Fibroblast of lung (primary cell): ENCODE data around the gene THAP4. TPM values are rescaled to one million over a fixed set of nuclear protein-coding genes. Genes with fewer than 3 reads are reported as not detected.
"Not testable (repeated sequence)": the region's sequence is repeated elsewhere in the genome, so short reads cannot be mapped to it uniquely, and the experiment has no call there.

Experiments used
- DNase-seq, 2 donors: peaks; one replicate each; pipeline versions ENCODE4 v3.0.0 to v3.0.0-alpha.2; 2010; ENCODE audit warnings: low read depth in 2 of 2
- H2AFZ ChIP-seq: 2 replicates; pipeline ENCODE4 v1.5.1; 2012; ENCODE audit warnings: low read length, control low read depth, inconsistent platforms
- H3K27ac ChIP-seq: 2 replicates; pipeline ENCODE4 v1.5.1; 2011; ENCODE audit warnings: low read length, control low read depth; ENCODE audit not compliant: insufficient read depth
- H3K27me3 ChIP-seq: 2 replicates; pipeline ENCODE4 v1.5.1; 2011; ENCODE audit warnings: mild to moderate bottlenecking, low read length; ENCODE audit not compliant: control insufficient read depth, insufficient read depth
- H3K36me3 ChIP-seq: 2 replicates; pipeline ENCODE4 v1.5.1; 2011; ENCODE audit warnings: low read length; ENCODE audit not compliant: control insufficient read depth, insufficient read depth
- H3K4me1 ChIP-seq: 2 replicates; pipeline ENCODE4 v1.5.1; 2011; ENCODE audit warnings: low read length; ENCODE audit not compliant: control insufficient read depth, insufficient read depth; ENCODE audit errors: extremely low read depth
- H3K4me2 ChIP-seq: 2 replicates; pipeline ENCODE4 v1.5.1; 2011; ENCODE audit warnings: low read length, control low read depth; ENCODE audit not compliant: insufficient read depth; ENCODE audit errors: extremely low read depth
- H3K4me3 ChIP-seq, 4 experiments: fragments of 200-600 bp in 1 of 4; sonication (generic) in 1 of 4; replicated peaks in 1 of 4; 2 replicates each; pipeline ENCODE4 v1.5.1; 2011 to 2016; ENCODE audit warnings: low read length in 4 of 4, low read depth in 3 of 4, mild to moderate bottlenecking in 3 of 4, control low read depth in 2 of 4, inconsistent platforms in 1 of 4, mixed read lengths in 1 of 4; ENCODE audit not compliant: insufficient read depth in 1 of 4; ENCODE audit errors: control extremely low read depth in 1 of 4
- H3K79me2 ChIP-seq: 2 replicates; pipeline ENCODE4 v1.5.1; 2012; ENCODE audit warnings: mild to moderate bottlenecking, low read length, inconsistent platforms; ENCODE audit not compliant: control insufficient read depth, insufficient read depth
- H3K9ac ChIP-seq: 2 replicates; pipeline ENCODE4 v1.5.1; 2011; ENCODE audit warnings: mild to moderate bottlenecking, low read length, control low read depth; ENCODE audit not compliant: insufficient read depth
- H3K9me3 ChIP-seq: 2 replicates; pipeline ENCODE4 v1.5.1; 2012; ENCODE audit warnings: low read depth, low read length; ENCODE audit not compliant: control insufficient read depth, insufficient read depth
- H4K20me1 ChIP-seq: 2 replicates; pipeline ENCODE4 v1.5.1; 2011; ENCODE audit warnings: low read length; ENCODE audit not compliant: control insufficient read depth, insufficient read depth; ENCODE audit errors: extremely low read depth
- CTCF ChIP-seq, 2 donors: IDR thresholded peaks in 1 of 2; conservative IDR thresholded peaks in 1 of 2; 1 replicate in 1 of 2; 2 replicates in 1 of 2; pipeline ENCODE4 v1.5.1; 2011 to 2012; ENCODE audit warnings: low read length in 2 of 2, control low read depth in 1 of 2, inconsistent platforms in 1 of 2, low read depth in 1 of 2, mild to moderate bottlenecking in 1 of 2
- EZH2 ChIP-seq: IDR thresholded peaks from 2 replicates; pipeline ENCODE4 v1.5.1; 2012; ENCODE audit warnings: low read length, control low read depth, mild to moderate bottlenecking; ENCODE audit errors: missing control alignments
- polyA plus RNA-seq, 2 donors: library from polyadenylated mRNA; depleted of rRNA in 1 of 2; stranded (reverse) in 1 of 2; unstranded in 1 of 2; fragments of >200 nt; gene quantifications; 2 replicates each; pipeline ENCODE4 v1.2.1, GENCODE V29; 2011 to 2012; ENCODE audit warnings: missing spikeins in 1 of 2
- total RNA-seq: library from RNA; depleted of rRNA; stranded (reverse); fragments of >200 nt; gene quantifications from 2 replicates; pipeline ENCODE4 v1.2.1, GENCODE V29; 2014

The THAP4 gene
- total and polyA plus RNA-seq, 2 donors (not counting 1 experiment from before 2014, with no cell fraction given), result 19.3 to 47.7 TPM

GRCh38 chr2:241568726-241569125 is 68.2 kb downstream of the THAP4 start:
- no peak overlapping the region for H3K27ac ChIP-seq
- H3K79me2 ChIP-seq, result no peaks in the 10 kb centered on the region
- H3K9ac ChIP-seq, result no peak overlapping the region
- no peak for DNase-seq
- peaks cover 15% of the 10 kb centered on the region for H3K36me3 ChIP-seq
- no peak overlapping the region for H3K4me3 ChIP-seq
- no peak overlapping the region for H3K4me2 ChIP-seq
- no peak overlapping the region for H2AFZ ChIP-seq
- H3K9me3 ChIP-seq, result no peaks in the 10 kb centered on the region
- H4K20me1 ChIP-seq, result no peaks in the 10 kb centered on the region
- TF ChIP-seq EZH2 (no peak), CTCF (conservative IDR thresholded peaks at IDR 0.05 in 1 of 2, IDR thresholded peaks at IDR 0.05 in 1 of 2; ENCODE audit: low read depth in 1 of 2, low read length in 2 of 2) (no peak)
- H3K27me3 ChIP-seq, result no peaks in the 10 kb centered on the region
- no peaks in the 10 kb centered on the region for H3K4me1 ChIP-seq

- H4K20me1 ChIP-seq, result no peaks in the 10 kb centered on the region
- H3K9me3 ChIP-seq, result no peaks in the 10 kb centered on the region
- no peak overlapping the region for H3K4me2 ChIP-seq
- peaks cover 7% of the 10 kb centered on the region for H3K79me2 ChIP-seq
- TF ChIP-seq EZH2 (no peak), CTCF (conservative IDR thresholded peaks at IDR 0.05 in 1 of 2, IDR thresholded peaks at IDR 0.05 in 1 of 2; ENCODE audit: low read depth in 1 of 2, low read length in 2 of 2) (no peak)
- H3K4me1 ChIP-seq, result no peaks in the 10 kb centered on the region
- DNase-seq, result no peak
- H3K27me3 ChIP-seq, result no peaks in the 10 kb centered on the region
- no peak overlapping the region for H2AFZ ChIP-seq
- H3K9ac ChIP-seq, result no peak overlapping the region
- peaks cover 15% of the 10 kb centered on the region for H3K36me3 ChIP-seq
- H3K4me3 ChIP-seq, result no peak overlapping the region
- H3K27ac ChIP-seq, result no peak overlapping the region
Observed at GRCh38 chr2:241567776-241568175, 69.2 kb downstream of the THAP4 start.

- H3K79me2 ChIP-seq, result peaks cover 13% of the 10 kb centered on the region
- H3K27ac ChIP-seq, H3K27me3 ChIP-seq, H3K4me1 ChIP-seq, DNase-seq, H3K9ac ChIP-seq, H3K4me3 ChIP-seq, H3K4me2 ChIP-seq, H4K20me1 ChIP-seq, H3K9me3 ChIP-seq, H2AFZ ChIP-seq: not testable (repeated sequence)
- H3K36me3 ChIP-seq, result peaks cover 17% of the 10 kb centered on the region
Observed at GRCh38 chr2:241567266-241567665, 69.7 kb downstream of the THAP4 start.
